Measurements from ENCODE around the gene RACK1.

The RACK1 gene

GRCh38 chr5:181204826-181205760 is 38.6 kb downstream of the RACK1 start, which contains the start of gene TRIM7:
TRIM7 (minus strand) TSS chr5:181205196; CDS start chr5:181205110, 86 bp downstream.
- DNase-seq (ENCODE audit: low read depth, low spot score) = no peak
- WGBS (ENCODE audit: insufficient coverage, insufficient read length) = no CpG with 5 or more reads among the region's 94 CpGs
- no peaks in the 10 kb centered on the region; the same call in 1 of the 2 replicates for H3K4me1 ChIP-seq (ENCODE audit: control insufficient read depth, insufficient read depth, low read length)
- H3K27me3 ChIP-seq (ENCODE audit: control insufficient read depth, insufficient read depth, low read length) = peaks cover 30% of the 10 kb centered on the region
- H3K36me3 ChIP-seq (ENCODE audit: control insufficient read depth, insufficient read depth, low read length) = no peaks in the 10 kb centered on the region
- no peak within 1 kb of the TSS for H3K27ac ChIP-seq (ENCODE audit: low read length)
- no peaks in the 10 kb centered on the region for H3K9me3 ChIP-seq (ENCODE audit: control insufficient read depth, insufficient read depth, low read length)
- H3K4me3 ChIP-seq (ENCODE audit: low read length) = peak within 1 kb of the TSS; percentile 63

GRCh38 chr5:181204113-181204825 is 39.4 kb downstream of the RACK1 start:
- WGBS (ENCODE audit: insufficient coverage, insufficient read length) = no CpG with 5 or more reads among the region's 67 CpGs
- no peak overlapping the region for H3K27ac ChIP-seq (ENCODE audit: low read length)
- no peak for DNase-seq (ENCODE audit: low read depth, low spot score)
- H3K4me1 ChIP-seq (ENCODE audit: control insufficient read depth, insufficient read depth, low read length) = no peaks in the 10 kb centered on the region; the same call in 1 of the 2 replicates
- H3K4me3 ChIP-seq (ENCODE audit: low read length) = peak overlapping the region; percentile 63
- no peaks in the 10 kb centered on the region for H3K9me3 ChIP-seq (ENCODE audit: control insufficient read depth, insufficient read depth, low read length)
- H3K36me3 ChIP-seq (ENCODE audit: control insufficient read depth, insufficient read depth, low read length) = no peaks in the 10 kb centered on the region
- peaks cover 34% of the 10 kb centered on the region for H3K27me3 ChIP-seq (ENCODE audit: control insufficient read depth, insufficient read depth, low read length)

- peak overlapping the region; percentile 63; the same call in 1 of the 2 replicates for H3K4me3 ChIP-seq (ENCODE audit: low read length)
- no peaks in the 10 kb centered on the region for H3K9me3 ChIP-seq (ENCODE audit: control insufficient read depth, insufficient read depth, low read length)
- peaks cover 34% of the 10 kb centered on the region for H3K27me3 ChIP-seq (ENCODE audit: control insufficient read depth, insufficient read depth, low read length)
- WGBS (ENCODE audit: insufficient coverage, insufficient read length) = no CpG with 5 or more reads among the region's 17 CpGs
- H3K4me1 ChIP-seq (ENCODE audit: control insufficient read depth, insufficient read depth, low read length) = peaks cover 3% of the 10 kb centered on the region; the same call in 1 of the 2 replicates
- no peak for DNase-seq (ENCODE audit: low read depth, low spot score)
- H3K27ac ChIP-seq (ENCODE audit: low read length) = no peak overlapping the region
- H3K36me3 ChIP-seq (ENCODE audit: control insufficient read depth, insufficient read depth, low read length) = no peaks in the 10 kb centered on the region
These were observed 40.0 kb downstream of the RACK1 start for GRCh38 chr5:181203777-181204112.

GRCh38 chr5:181203093-181203711 is 40.5 kb downstream of the RACK1 start:
- DNase-seq (ENCODE audit: low read depth, low spot score) = no peak
- WGBS (ENCODE audit: insufficient coverage, insufficient read length) = no CpG with 5 or more reads among the region's 11 CpGs
- no peak overlapping the region for H3K4me3 ChIP-seq (ENCODE audit: low read length)
- no peaks in the 10 kb centered on the region for H3K36me3 ChIP-seq (ENCODE audit: control insufficient read depth, insufficient read depth, low read length)
- no peak overlapping the region for H3K27ac ChIP-seq (ENCODE audit: low read length)
- H3K27me3 ChIP-seq (ENCODE audit: control insufficient read depth, insufficient read depth, low read length) = peaks cover 34% of the 10 kb centered on the region
- peaks cover 4% of the 10 kb centered on the region; the same call in 1 of the 2 replicates for H3K4me1 ChIP-seq (ENCODE audit: control insufficient read depth, insufficient read depth, low read length)
- H3K9me3 ChIP-seq (ENCODE audit: control insufficient read depth, insufficient read depth, low read length) = no peaks in the 10 kb centered on the region

GRCh38 chr5:181200816-181201215 is 42.9 kb downstream of the RACK1 start:
- Histone ChIP-seq H3K4me3 (ENCODE audit: low read length) (no peak overlapping the region), H3K27me3 (ENCODE audit: control insufficient read depth, insufficient read depth, low read length) (peaks cover 29% of the 10 kb centered on the region)
- no peak for DNase-seq (ENCODE audit: low read depth, low spot score)

GRCh38 chr5:181199881-181200638 is 43.6 kb downstream of the RACK1 start:
- H3K27me3 ChIP-seq (ENCODE audit: control insufficient read depth, insufficient read depth, low read length) = peaks cover 23% of the 10 kb centered on the region
- no peaks in the 10 kb centered on the region for H3K9me3 ChIP-seq (ENCODE audit: control insufficient read depth, insufficient read depth, low read length)
- no peaks in the 10 kb centered on the region for H3K36me3 ChIP-seq (ENCODE audit: control insufficient read depth, insufficient read depth, low read length)
- no peak overlapping the region for H3K27ac ChIP-seq (ENCODE audit: low read length)
- H3K4me3 ChIP-seq (ENCODE audit: low read length) = no peak overlapping the region
- no peak for DNase-seq (ENCODE audit: low read depth, low spot score)
- no CpG with 5 or more reads among the region's 12 CpGs for WGBS (ENCODE audit: insufficient coverage, insufficient read length)
- H3K4me1 ChIP-seq (ENCODE audit: control insufficient read depth, insufficient read depth, low read length) = peaks cover 4% of the 10 kb centered on the region; the same call in 1 of the 2 replicates

More at GRCh38 chr5:181200816-181201215, 42.9 kb downstream of the RACK1 start:
- no peak overlapping the region for H3K27ac ChIP-seq (ENCODE audit: low read length)
- peaks cover 4% of the 10 kb centered on the region; the same call in 1 of the 2 replicates for H3K4me1 ChIP-seq (ENCODE audit: control insufficient read depth, insufficient read depth, low read length)
- WGBS (ENCODE audit: insufficient coverage, insufficient read length) = no CpG with 5 or more reads among the region's 4 CpGs
- no peaks in the 10 kb centered on the region for H3K9me3 ChIP-seq (ENCODE audit: control insufficient read depth, insufficient read depth, low read length)
- no peaks in the 10 kb centered on the region for H3K36me3 ChIP-seq (ENCODE audit: control insufficient read depth, insufficient read depth, low read length)

GRCh38 chr5:181198905-181199519 is 44.7 kb downstream of the RACK1 start:
- WGBS (ENCODE audit: insufficient coverage, insufficient read length) = no CpG with 5 or more reads among the region's 9 CpGs
- DNase-seq (ENCODE audit: low read depth, low spot score) = no peak
- H3K9me3 ChIP-seq (ENCODE audit: control insufficient read depth, insufficient read depth, low read length) = no peaks in the 10 kb centered on the region
- H3K36me3 ChIP-seq (ENCODE audit: control insufficient read depth, insufficient read depth, low read length) = no peaks in the 10 kb centered on the region
- H3K27me3 ChIP-seq (ENCODE audit: control insufficient read depth, insufficient read depth, low read length) = peaks cover 13% of the 10 kb centered on the region
- H3K27ac ChIP-seq (ENCODE audit: low read length) = no peak overlapping the region
- no peak overlapping the region for H3K4me3 ChIP-seq (ENCODE audit: low read length)
- H3K4me1 ChIP-seq (ENCODE audit: control insufficient read depth, insufficient read depth, low read length) = peaks cover 4% of the 10 kb centered on the region; the same call in 1 of the 2 replicates

GRCh38 chr5:181198106-181198685 is 45.5 kb downstream of the RACK1 start:
- H3K27ac ChIP-seq (ENCODE audit: low read length) = no peak overlapping the region
- no CpG with 5 or more reads among the region's 12 CpGs for WGBS (ENCODE audit: insufficient coverage, insufficient read length)
- DNase-seq (ENCODE audit: low read depth, low spot score) = no peak
- H3K36me3 ChIP-seq (ENCODE audit: control insufficient read depth, insufficient read depth, low read length) = no peaks in the 10 kb centered on the region
- peaks cover 5% of the 10 kb centered on the region; the same call in 1 of the 2 replicates for H3K27me3 ChIP-seq (ENCODE audit: control insufficient read depth, insufficient read depth, low read length)
- H3K9me3 ChIP-seq (ENCODE audit: control insufficient read depth, insufficient read depth, low read length) = no peaks in the 10 kb centered on the region
- peaks cover 4% of the 10 kb centered on the region; the same call in 1 of the 2 replicates for H3K4me1 ChIP-seq (ENCODE audit: control insufficient read depth, insufficient read depth, low read length)
- H3K4me3 ChIP-seq (ENCODE audit: low read length) = no peak overlapping the region

GRCh38 chr5:181197326-181197951 is 46.3 kb downstream of the RACK1 start:
- DNase-seq (ENCODE audit: low read depth, low spot score) = no peak
- Histone ChIP-seq H3K27ac (ENCODE audit: low read length) (no peak overlapping the region), H3K4me3 (ENCODE audit: low read length) (no peak overlapping the region), H3K27me3 (ENCODE audit: control insufficient read depth, insufficient read depth, low read length) (peaks cover 5% of the 10 kb centered on the region; the same call in 1 of the 2 replicates), H3K9me3 (ENCODE audit: control insufficient read depth, insufficient read depth, low read length) (no peaks in the 10 kb centered on the region), H3K4me1 (ENCODE audit: control insufficient read depth, insufficient read depth, low read length) (peaks cover 4% of the 10 kb centered on the region; the same call in 1 of the 2 replicates), H3K36me3 (ENCODE audit: control insufficient read depth, insufficient read depth, low read length) (no peaks in the 10 kb centered on the region)
- no CpG with 5 or more reads among the region's 8 CpGs for WGBS (ENCODE audit: insufficient coverage, insufficient read length)

Measured in iPS DF 6.9 (cell line).